ENCODE data around the gene PHTF1.
A peak's percentile ranks its signal among the peaks of the same experiment; 100 is the strongest.

PHTF1 gene

DNA sequence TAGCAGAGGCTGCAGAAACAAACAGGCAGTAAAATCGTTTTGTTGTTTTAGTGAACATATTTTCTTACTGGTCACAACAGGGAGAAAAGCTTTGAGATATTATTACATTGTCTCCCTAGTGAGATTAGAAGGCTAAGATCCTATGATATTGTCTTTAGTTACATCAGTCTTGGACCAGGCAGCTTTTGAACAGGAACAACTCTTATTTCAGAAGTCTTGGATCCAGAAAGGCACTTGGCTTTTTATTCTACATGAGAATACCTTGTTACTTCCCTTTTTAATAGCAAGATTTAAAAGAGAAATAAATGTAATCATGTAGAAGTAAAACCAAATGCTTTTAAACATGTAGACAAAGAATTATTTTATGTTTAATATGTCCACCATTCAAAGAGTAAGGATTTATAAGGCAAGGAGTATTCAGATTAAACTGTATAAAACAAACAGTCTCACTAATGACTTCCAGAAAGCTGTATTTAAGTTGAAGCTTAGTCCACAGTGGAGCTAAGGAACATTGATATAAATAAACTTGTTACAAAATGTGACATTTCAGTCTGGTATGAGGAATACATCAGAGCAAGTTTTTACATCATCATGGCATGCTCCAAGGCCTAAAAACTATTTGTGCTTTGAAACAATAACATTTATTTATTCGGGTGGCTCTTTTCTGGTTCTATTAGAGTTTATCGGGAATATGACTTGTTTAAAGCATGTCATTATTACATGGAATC lies 72.2 kb downstream of the PHTF1 start:
- no peak overlapping the region for H3K18ac ChIP-seq (ENCODE audit: low read length)
- H2AK5ac ChIP-seq (ENCODE audit: low read length) = no peak overlapping the region
- no peak for DNase-seq
- H3K27me3 ChIP-seq (ENCODE audit: insufficient read depth, low read length, poor library complexity) = no peaks in the 10 kb centered on the region
- H3K4me3 ChIP-seq (ENCODE audit: low read length) = no peak overlapping the region
- no peak overlapping the region for H3K9ac ChIP-seq (ENCODE audit: low read length)
- no peak overlapping the region for H3K4me2 ChIP-seq (ENCODE audit: low read length)
- no peaks in the 10 kb centered on the region for H3K36me3 ChIP-seq (ENCODE audit: control insufficient read depth, insufficient read depth, low read length)
- no peaks in the 10 kb centered on the region for H3K79me1 ChIP-seq (ENCODE audit: low read length)
- H3K56ac ChIP-seq (ENCODE audit: low read length) = no peak overlapping the region
- H3K4ac ChIP-seq (ENCODE audit: low read depth, low read length) = no peak overlapping the region
- H4K5ac ChIP-seq (ENCODE audit: low read length) = no peak overlapping the region
- H3K23ac ChIP-seq (ENCODE audit: low read length) = no peak overlapping the region
- no peaks in the 10 kb centered on the region for H3K79me2 ChIP-seq (ENCODE audit: control insufficient read depth, insufficient read depth, low read length)
- WGBS (ENCODE audit: extremely low coverage, insufficient coverage, low lambda C conversion rate) = no CpG with 5 or more reads among the region's 3 CpGs
- no peak overlapping the region for H3K27ac ChIP-seq (ENCODE audit: low read depth, low read length)
- no peak overlapping the region for H2BK120ac ChIP-seq (ENCODE audit: low read depth, low read length)
- no peaks in the 10 kb centered on the region for H3K4me1 ChIP-seq (ENCODE audit: control insufficient read depth, low read depth, low read length)
- no peak overlapping the region for H2BK15ac ChIP-seq (replicated peaks; ENCODE audit: low read depth)
- no peak overlapping the region for H2BK5ac ChIP-seq (ENCODE audit: low read length)
- H4K8ac ChIP-seq (ENCODE audit: low read depth, low read length) = no peak overlapping the region

DNA sequence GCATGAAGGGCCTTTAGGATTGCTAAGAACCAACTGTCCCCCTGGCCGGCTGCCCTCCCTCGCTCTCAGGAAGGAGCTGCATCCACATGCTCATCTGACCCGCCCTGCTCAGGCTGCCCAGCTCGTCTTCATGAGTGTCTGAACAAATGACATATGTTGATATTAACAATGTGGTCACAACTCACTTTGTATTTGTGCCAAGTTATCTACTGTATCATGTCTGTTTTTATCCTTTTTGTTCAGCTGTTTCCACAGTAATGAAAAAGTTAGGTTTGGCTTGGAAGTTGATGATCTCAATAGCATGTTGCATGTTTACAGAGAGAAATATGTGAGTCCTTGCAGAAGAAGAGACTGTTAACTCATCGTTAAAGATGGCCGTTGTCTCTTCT lies 75.1 kb downstream of the PHTF1 start:
- no peaks in the 10 kb centered on the region for H3K36me3 ChIP-seq (ENCODE audit: control insufficient read depth, insufficient read depth, low read length)
- no peak overlapping the region for H3K4me3 ChIP-seq (ENCODE audit: low read length)
- no CpG with 5 or more reads among the region's 6 CpGs for WGBS (ENCODE audit: extremely low coverage, insufficient coverage, low lambda C conversion rate)
- H3K4ac ChIP-seq (ENCODE audit: low read depth, low read length) = no peak overlapping the region
- H2AK5ac ChIP-seq (ENCODE audit: low read length) = no peak overlapping the region
- DNase-seq = no peak
- H4K8ac ChIP-seq (ENCODE audit: low read depth, low read length) = no peak overlapping the region
- no peak overlapping the region for H3K56ac ChIP-seq (ENCODE audit: low read length)
- H3K9ac ChIP-seq (ENCODE audit: low read length) = no peak overlapping the region
- H2BK5ac ChIP-seq (ENCODE audit: low read length) = no peak overlapping the region
- no peak overlapping the region for H3K4me2 ChIP-seq (ENCODE audit: low read length)
- no peak overlapping the region for H4K5ac ChIP-seq (ENCODE audit: low read length)
- no peak overlapping the region for H2BK15ac ChIP-seq (replicated peaks; ENCODE audit: low read depth)
- H3K23ac ChIP-seq (ENCODE audit: low read length) = no peak overlapping the region
- H3K18ac ChIP-seq (ENCODE audit: low read length) = no peak overlapping the region
- H2BK120ac ChIP-seq (ENCODE audit: low read depth, low read length) = no peak overlapping the region
- H3K27me3 ChIP-seq (ENCODE audit: insufficient read depth, low read length, poor library complexity) = no peaks in the 10 kb centered on the region
- H3K4me1 ChIP-seq (ENCODE audit: control insufficient read depth, low read depth, low read length) = no peaks in the 10 kb centered on the region
- H3K79me2 ChIP-seq (ENCODE audit: control insufficient read depth, insufficient read depth, low read length) = no peaks in the 10 kb centered on the region
- no peak overlapping the region for H3K27ac ChIP-seq (ENCODE audit: low read depth, low read length)
- no peaks in the 10 kb centered on the region for H3K79me1 ChIP-seq (ENCODE audit: low read length)

DNA sequence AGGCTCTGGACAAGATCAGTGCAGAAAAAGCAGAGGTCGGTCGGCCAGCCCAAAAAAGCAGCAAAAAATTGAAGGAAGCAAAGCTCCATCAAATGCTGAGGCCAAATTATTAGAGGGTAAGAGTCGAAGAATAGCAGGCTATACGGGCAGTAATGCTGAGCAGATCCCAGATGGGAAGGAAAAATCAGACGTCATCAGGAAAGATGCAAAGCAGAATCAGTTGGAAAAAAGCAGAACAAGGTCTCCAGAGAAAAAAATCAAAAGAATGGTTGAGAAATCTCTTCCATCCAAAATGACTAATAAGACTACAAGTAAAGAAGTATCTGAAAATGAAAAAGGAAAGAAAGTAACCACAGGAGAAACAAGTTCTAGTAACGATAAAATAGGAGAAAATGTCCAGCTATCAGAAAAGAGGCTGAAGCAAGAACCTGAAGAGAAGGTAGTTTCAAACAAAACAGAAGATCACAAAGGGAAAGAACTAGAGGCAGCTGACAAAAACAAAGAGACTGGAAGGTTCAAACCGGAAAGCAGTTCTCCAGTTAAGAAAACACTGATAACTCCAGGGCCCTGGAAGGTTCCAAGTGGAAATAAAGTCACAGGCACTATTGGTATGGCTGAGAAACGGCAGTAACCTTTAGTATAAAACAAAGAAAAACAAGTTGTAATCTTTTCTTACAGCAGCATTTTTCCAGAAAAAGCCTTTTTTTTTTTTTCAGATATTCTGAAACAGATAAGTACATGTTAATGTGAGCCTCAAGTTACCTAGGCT lies 75.7 kb downstream of the PHTF1 start:
- Histone ChIP-seq H4K5ac (ENCODE audit: low read length) (no peak overlapping the region), H3K36me3 (ENCODE audit: control insufficient read depth, insufficient read depth, low read length) (no peaks in the 10 kb centered on the region), H3K27ac (ENCODE audit: low read depth, low read length) (no peak overlapping the region)

DNA sequence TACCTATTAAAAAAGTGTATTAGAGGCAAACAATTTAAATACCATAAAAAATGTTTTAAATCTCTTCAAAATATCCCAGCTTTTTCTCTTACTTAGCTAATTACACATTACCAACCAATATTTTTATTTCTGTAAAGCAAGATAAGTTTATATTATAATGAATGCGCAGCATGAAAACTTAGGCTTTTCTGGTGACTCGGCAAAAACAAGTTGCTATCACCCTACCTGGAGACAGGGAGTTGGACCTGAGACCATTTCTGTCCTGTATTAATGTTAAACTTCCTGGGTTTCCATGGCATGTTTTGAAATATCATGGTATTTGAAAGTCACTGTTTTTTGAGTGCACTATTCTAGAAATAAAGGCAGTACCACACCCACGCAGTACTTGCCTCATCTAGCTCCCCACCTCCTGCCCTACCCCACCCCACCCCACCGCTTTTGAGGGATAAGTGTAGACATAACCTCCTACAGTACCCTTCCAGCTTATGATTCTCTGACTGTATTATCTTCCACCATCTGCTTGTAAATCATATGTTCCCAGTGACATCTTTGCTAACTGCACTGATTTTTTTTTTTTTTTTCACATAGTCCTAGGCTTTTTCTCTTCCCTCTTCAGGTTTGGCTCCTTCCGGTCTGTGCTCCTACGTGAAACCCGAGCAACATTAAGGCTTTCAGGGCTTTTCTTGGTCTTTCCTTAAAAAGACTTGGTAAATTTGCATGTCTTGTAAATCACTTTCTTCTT lies 77.5 kb downstream of the PHTF1 start:
- H2BK120ac ChIP-seq (ENCODE audit: low read depth, low read length) = no peak overlapping the region
- no peak overlapping the region for H3K9ac ChIP-seq (ENCODE audit: low read length)
- no peak overlapping the region for H2BK15ac ChIP-seq (replicated peaks; ENCODE audit: low read depth)
- no peaks in the 10 kb centered on the region for H3K79me1 ChIP-seq (ENCODE audit: low read length)
- H3K36me3 ChIP-seq (ENCODE audit: control insufficient read depth, insufficient read depth, low read length) = no peaks in the 10 kb centered on the region
- WGBS (ENCODE audit: extremely low coverage, insufficient coverage, low lambda C conversion rate) = no CpG with 5 or more reads among the region's 7 CpGs
- no peak overlapping the region for H3K4me2 ChIP-seq (ENCODE audit: low read length)
- H3K23ac ChIP-seq (ENCODE audit: low read length) = no peak overlapping the region
- no peak overlapping the region for H4K8ac ChIP-seq (ENCODE audit: low read depth, low read length)
- no peak overlapping the region for H3K4ac ChIP-seq (ENCODE audit: low read depth, low read length)
- H3K4me1 ChIP-seq (ENCODE audit: control insufficient read depth, low read depth, low read length) = no peaks in the 10 kb centered on the region
- H3K27me3 ChIP-seq (ENCODE audit: insufficient read depth, low read length, poor library complexity) = no peaks in the 10 kb centered on the region
- no peak overlapping the region for H4K5ac ChIP-seq (ENCODE audit: low read length)
- DNase-seq = no peak
- no peak overlapping the region for H2AK5ac ChIP-seq (ENCODE audit: low read length)
- H3K56ac ChIP-seq (ENCODE audit: low read length) = no peak overlapping the region
- peak overlapping the region; percentile 51 for H3K18ac ChIP-seq (ENCODE audit: low read length)
- no peaks in the 10 kb centered on the region for H3K79me2 ChIP-seq (ENCODE audit: control insufficient read depth, insufficient read depth, low read length)
- H3K4me3 ChIP-seq (ENCODE audit: low read length) = no peak overlapping the region
- no peak overlapping the region for H3K27ac ChIP-seq (ENCODE audit: low read depth, low read length)
- H2BK5ac ChIP-seq (ENCODE audit: low read length) = no peak overlapping the region

More for the DNA sequence above, 75.7 kb downstream of the PHTF1 start:
- Histone ChIP-seq H3K4me1 (ENCODE audit: control insufficient read depth, low read depth, low read length) (no peaks in the 10 kb centered on the region), H3K4me3 (ENCODE audit: low read length) (no peak overlapping the region), H2BK120ac (ENCODE audit: low read depth, low read length) (no peak overlapping the region), H3K4me2 (ENCODE audit: low read length) (no peak overlapping the region), H2BK5ac (ENCODE audit: low read length) (no peak overlapping the region), H3K4ac (ENCODE audit: low read depth, low read length) (no peak overlapping the region), H3K79me2 (ENCODE audit: control insufficient read depth, insufficient read depth, low read length) (no peaks in the 10 kb centered on the region), H3K56ac (ENCODE audit: low read length) (no peak overlapping the region), H2BK15ac (replicated peaks; ENCODE audit: low read depth) (no peak overlapping the region), H3K23ac (ENCODE audit: low read length) (no peak overlapping the region), H3K18ac (ENCODE audit: low read length) (no peak overlapping the region), H3K27me3 (ENCODE audit: insufficient read depth, low read length, poor library complexity) (no peaks in the 10 kb centered on the region), H3K9ac (ENCODE audit: low read length) (no peak overlapping the region), H3K79me1 (ENCODE audit: low read length) (no peaks in the 10 kb centered on the region), H4K8ac (ENCODE audit: low read depth, low read length) (no peak overlapping the region), H2AK5ac (ENCODE audit: low read length) (no peak overlapping the region)
- no peak for DNase-seq
- no CpG with 5 or more reads among the region's 8 CpGs for WGBS (ENCODE audit: extremely low coverage, insufficient coverage, low lambda C conversion rate)

DNA sequence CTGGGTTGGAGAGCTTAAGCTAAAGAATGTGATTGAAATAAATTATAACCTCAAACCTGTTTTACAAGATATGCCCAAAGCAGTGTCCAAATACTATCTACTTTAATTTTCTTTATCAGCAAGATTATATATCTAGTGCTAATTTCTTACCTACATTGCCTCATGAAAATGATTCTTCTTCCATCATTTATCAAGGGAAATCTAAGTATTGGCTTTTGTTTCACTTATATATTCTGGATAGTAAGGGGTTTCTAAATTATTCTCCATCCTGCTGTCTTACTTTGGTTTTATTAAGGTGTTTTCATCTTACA lies 81.2 kb downstream of the PHTF1 start:
- no peak for DNase-seq

More for the DNA sequence above, 81.2 kb downstream of the PHTF1 start:
- no peak overlapping the region for H3K23ac ChIP-seq (ENCODE audit: low read length)
- no peak overlapping the region for H2BK15ac ChIP-seq (replicated peaks; ENCODE audit: low read depth)
- no peaks in the 10 kb centered on the region for H3K79me1 ChIP-seq (ENCODE audit: low read length)
- no peak overlapping the region for H4K8ac ChIP-seq (ENCODE audit: low read depth, low read length)
- H3K79me2 ChIP-seq (ENCODE audit: control insufficient read depth, insufficient read depth, low read length) = no peaks in the 10 kb centered on the region
- H3K56ac ChIP-seq (ENCODE audit: low read length) = no peak overlapping the region
- no peak overlapping the region for H2AK5ac ChIP-seq (ENCODE audit: low read length)
- no peak overlapping the region for H2BK120ac ChIP-seq (ENCODE audit: low read depth, low read length)
- no peak overlapping the region for H3K4ac ChIP-seq (ENCODE audit: low read depth, low read length)
- no peaks in the 10 kb centered on the region for H3K36me3 ChIP-seq (ENCODE audit: control insufficient read depth, insufficient read depth, low read length)
- H3K9ac ChIP-seq (ENCODE audit: low read length) = no peak overlapping the region
- no peak overlapping the region for H2BK5ac ChIP-seq (ENCODE audit: low read length)
- H3K27ac ChIP-seq (ENCODE audit: low read depth, low read length) = no peak overlapping the region
- H3K27me3 ChIP-seq (ENCODE audit: insufficient read depth, low read length, poor library complexity) = no peaks in the 10 kb centered on the region
- H4K5ac ChIP-seq (ENCODE audit: low read length) = no peak overlapping the region
- H3K18ac ChIP-seq (ENCODE audit: low read length) = no peak overlapping the region
- H3K4me3 ChIP-seq (ENCODE audit: low read length) = no peak overlapping the region
- H3K4me1 ChIP-seq (ENCODE audit: control insufficient read depth, low read depth, low read length) = no peaks in the 10 kb centered on the region
- no peak overlapping the region for H3K4me2 ChIP-seq (ENCODE audit: low read length)
